HG03064 (cell line): ENCODE measurements around the gene MALT1.

Experiments used
- ATAC-seq: cut with Tn5 transposase; IDR thresholded peaks from one replicate; pipeline ENCODE4 v1.9.1; 2021; ENCODE audit warnings: low read depth; ENCODE audit not compliant: unreplicated experiment

MALT1 gene

GRCh38 chr18:58682429-58683069 is 11.3 kb downstream of the MALT1 start:
- ATAC-seq = no peak

DNA sequence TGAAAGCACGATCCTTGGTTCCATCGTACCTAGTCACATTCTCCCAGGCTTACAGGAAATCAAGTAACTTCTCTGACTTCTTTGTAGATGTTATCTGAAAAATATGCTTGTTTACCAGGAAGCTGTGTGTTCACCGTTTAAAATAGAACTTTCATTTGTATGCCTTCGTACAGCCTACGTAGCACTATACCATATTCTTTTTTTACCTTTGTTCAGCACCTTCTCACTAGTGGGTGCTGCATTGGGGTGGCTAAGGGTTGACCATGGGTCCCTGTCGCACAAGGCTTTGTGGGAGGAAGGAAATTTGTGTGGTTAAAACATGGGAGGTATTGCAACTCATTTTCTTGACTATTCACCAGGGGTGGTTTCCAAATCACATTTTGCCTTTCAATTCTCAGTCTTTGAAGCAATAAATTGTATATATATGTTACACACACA is 16.6 kb downstream of the MALT1 start:
- peak; percentile 81 for ATAC-seq

DNA sequence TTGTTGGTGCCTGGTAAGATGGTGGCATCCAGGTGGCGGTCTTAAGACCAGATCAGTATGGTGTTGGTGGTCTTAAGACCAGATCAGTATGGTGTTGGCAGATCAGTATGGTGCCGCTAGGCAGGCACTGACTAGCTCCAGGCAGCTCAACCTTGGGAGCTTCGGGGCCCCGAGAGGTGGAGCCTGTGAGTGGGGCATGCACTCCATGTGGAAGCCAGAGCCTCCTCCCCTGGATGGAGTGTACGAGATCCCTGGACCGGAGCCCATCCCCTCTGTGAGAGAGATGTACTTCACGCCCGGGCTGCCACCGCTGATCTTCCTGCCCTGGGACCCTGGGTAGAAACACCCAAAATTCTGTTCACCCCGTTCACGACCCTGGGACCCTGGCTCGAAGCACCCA is 19.0 kb downstream of the MALT1 start:
- ATAC-seq = no peak

GRCh38 chr18:58691256-58691655 is 20.0 kb downstream of the MALT1 start:
- ATAC-seq = no peak

GRCh38 chr18:58692422-58693185 is 21.3 kb downstream of the MALT1 start:
- no peak for ATAC-seq

DNA sequence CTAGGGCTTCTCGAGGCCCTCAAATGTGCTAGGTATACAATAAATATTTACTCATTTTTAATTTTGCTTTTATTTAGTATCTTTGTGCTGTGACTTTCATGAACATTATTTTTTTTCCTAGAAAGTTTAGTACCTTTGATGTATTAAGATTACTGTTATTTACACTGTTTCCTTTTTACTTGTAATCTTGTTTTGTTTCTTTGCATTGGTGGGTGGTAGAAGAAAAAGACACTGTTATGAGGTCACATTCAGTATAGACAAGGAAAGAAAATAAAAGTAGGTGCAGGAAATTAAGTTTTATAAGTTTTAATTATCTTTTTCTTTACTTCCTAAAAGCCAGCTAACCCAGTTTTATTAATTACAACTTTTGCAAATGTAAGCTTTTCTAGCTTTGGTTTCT is 23.0 kb downstream of the MALT1 start:
- ATAC-seq = no peak

GRCh38 chr18:58694720-58695468 is 23.6 kb downstream of the MALT1 start:
- no peak for ATAC-seq

DNA sequence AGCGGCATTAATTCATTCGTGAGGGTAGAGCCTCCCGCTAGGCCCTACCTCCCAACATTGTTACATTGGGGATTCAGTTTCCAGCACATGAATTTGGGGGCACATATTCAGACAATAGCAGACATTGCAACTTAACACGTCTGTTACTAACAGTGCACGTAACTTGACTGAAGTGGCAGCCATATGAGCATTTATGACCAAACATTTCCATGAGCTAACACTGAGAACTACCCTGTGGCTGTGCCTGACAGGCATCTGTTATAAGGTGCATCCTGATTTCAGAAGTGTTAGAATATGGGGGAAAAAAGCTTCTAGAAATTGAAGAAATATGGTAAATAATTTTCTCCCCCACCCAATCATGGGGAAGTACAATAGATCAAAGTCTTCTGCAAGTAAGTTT is 24.5 kb downstream of the MALT1 start:
- ATAC-seq = no peak

DNA sequence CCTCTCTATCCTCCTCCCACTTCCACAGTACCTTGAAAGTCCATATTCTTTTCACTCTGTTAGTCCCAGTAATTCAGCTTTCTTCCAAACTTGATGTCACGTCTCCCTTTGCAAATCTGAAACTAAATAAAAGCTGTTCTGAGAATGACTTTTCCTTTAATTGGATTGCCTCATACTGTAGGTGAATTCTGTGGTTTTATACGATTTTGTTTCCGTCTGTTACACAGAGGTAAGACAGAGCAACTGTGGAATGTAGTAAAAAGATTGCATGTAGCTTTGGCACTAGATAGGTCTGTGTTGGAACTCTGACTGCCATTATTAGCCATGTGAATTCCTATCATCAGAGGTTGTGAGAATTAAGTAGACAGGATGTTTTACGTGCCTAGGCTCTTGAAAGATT is 25.9 kb downstream of the MALT1 start:
- no peak for ATAC-seq

DNA sequence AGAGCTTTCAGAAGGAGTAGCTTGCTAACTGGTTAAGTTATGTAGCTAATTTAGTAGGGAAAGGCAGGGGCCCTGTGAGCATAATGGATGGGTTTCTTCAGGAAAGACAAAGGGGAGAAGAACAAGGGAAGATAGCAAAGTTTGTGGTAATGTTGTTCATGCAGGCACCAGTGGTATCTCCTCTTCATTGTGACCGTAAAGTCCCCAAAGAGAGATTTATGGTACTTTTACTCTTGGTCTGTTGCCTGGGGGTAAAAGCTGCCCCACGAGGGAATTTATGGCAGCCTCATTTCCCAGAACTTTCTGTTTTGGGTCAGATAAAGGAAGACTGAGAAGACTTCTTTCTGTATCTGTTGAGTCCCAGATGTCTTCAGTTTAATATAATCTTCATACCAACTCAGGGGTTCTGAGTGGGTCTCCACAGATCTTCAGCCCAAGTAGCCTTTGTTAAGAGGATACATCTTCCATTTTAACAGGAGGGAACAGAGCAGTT is 27.5 kb downstream of the MALT1 start:
- no peak for ATAC-seq

GRCh38 chr18:58699551-58699950 is 28.3 kb downstream of the MALT1 start:
- ATAC-seq = no peak

DNA sequence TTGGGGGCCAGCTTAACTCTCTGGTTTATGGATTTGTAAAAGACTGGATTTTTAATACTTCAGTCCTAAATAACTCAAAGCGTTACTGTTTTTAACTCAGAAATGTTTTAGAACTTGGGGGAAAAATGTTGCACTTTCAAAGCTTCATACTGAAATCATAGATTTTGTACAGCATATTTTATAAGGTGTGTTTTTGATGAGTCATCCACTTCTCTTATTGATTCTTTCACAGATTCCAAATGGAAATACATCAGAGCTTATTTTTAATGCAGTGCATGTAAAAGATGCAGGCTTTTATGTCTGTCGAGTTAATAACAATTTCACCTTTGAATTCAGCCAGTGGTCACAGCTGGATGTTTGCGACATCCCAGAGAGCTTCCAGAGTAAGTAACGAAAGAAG is 28.9 kb downstream of the MALT1 start:
- no peak for ATAC-seq

GRCh38 chr18:58712930-58713329 is 41.7 kb downstream of the MALT1 start:
- no peak for ATAC-seq

DNA sequence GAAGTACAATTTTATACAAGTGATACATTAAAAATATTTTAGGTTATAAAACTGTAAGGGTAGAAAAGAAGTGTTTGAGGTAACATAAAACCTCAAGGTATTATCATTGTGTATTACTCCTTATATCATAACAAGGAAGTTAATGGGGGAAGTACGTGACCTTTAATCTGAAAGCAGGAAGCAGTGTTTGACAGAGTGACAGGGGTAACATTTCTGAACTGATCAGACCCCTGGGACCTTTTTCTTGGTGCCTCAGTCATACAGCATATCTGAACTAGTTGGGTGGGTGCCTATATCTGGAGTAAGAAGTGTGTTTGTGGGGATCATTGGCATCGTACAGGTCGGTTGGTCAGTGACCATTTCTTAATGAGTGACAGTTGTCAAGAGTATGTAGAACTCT is 43.0 kb downstream of the MALT1 start:
- ATAC-seq = no peak

GRCh38 chr18:58714821-58715220 is 43.6 kb downstream of the MALT1 start:
- ATAC-seq = no peak

DNA sequence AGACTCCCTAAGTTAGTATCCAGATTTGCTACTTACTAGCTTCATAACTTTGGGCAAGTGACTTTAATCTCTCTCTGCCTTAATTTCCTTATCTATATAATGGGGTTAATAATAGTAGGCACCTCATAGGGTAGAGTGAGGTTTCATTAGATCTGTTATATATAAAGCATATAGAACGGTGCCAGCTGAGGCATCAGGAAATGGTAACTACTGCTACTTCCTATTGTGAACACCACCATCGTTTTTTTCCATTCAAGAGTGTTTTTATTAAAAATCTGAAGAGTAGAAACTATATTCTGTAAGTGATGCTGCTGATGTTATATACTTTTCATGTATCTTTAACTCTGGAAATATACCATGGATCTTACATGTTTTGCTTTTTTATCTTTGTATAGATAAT is 44.3 kb downstream of the MALT1 start:
- ATAC-seq = no peak

GRCh38 chr18:58716060-58716756 is 44.9 kb downstream of the MALT1 start:
- ATAC-seq = no peak

DNA sequence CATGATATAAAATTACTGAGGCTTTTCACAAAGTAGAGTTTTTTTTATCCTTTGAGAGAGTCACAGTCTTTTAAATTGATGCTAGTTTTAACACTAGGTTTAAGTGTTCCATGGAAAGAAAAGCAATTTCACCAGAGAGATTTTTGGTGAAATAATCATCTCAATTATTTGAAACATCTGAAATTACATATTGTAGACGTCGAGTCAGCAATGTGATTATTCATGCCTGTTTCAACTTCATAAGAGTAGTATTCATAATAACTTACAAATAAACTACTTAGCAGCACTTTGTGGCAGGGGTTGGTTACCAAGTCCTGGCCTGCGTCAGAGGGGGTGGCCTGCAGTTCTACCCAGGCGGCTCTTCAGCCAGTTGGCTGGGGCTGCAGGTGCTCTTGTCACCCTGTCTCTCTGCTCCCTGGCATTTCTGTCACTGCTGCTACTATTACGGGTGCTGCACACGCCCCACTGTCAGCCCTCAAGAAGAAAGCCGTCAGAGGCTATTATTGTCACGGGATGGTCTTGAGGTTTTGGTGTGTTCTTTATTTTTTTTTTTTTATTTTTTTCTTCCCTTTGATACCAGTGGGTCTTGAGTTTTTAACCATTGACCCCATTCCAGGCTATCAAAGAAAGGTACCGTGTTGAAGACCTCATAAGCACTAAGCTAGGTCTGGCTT is 50.4 kb downstream of the MALT1 start:
- ATAC-seq = no peak

DNA sequence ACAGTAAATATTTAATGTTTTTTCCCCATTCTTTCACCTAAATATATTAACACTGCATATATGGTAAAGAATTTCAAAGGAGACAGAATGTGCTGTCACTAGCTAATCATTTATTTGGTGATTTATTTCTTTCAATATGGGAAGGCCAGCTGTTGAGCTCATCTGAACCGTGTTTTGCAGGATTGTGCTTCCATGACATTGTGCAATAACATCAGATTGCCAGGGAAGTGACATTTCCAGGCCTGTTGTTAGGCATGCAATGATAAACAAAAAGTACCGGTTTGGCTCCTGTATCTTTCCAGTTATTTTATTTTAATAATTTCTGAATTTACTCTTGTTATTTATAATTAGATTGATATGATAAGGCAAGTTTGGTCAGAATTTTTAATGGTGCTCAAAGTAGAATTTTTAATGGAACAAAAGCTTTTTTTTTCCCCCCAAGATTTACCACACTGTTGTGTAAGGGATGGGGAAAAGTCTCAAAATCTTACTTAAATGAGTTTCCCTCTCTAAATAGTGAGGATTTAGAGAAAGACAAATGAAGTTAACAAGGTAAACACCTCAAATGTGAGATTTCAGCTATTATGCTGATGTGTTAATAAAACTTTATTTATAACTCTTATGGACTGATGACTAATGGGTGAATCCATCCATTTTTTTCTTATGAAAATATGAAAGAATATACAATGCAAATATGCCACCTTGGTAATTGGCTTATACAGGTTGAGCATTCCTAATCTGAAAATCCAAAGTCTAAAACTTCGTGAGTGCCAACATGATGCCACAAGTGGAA is 52.7 kb downstream of the MALT1 start:
- ATAC-seq = no peak

GRCh38 chr18:58726671-58727070 is 55.4 kb downstream of the MALT1 start:
- ATAC-seq = no peak
